Smooth muscle cell of the brain vasculature (primary cell): ENCODE results near the gene HIVEP3.

Source experiments
- DNase-seq: peaks from one replicate; pipeline ENCODE4 v3.0.0-alpha.2; 2012; ENCODE audit warnings: low read depth, low spot score

The HIVEP3 gene

DNA sequence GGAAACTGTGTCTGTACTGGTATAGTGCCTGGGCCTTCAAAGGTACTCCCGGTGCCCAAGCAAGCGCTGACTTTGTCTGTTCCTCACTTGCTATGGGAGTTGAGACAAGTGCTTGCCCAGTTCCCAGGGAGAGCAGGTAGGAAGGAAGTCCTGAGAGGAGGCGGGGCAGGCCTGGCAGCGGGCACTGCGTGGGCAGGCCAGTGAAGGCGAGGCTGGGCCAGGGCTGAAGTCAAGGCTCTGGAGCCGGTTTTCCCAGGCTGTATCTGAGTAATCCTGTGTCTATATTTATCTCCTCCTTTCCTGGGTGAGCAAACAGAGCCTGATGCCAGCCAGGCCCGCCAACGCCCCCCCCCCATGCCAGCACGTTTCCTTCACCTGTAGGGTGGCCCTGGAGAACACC is 418.3 kb downstream of the HIVEP3 start:
- DNase-seq = no peak

DNA sequence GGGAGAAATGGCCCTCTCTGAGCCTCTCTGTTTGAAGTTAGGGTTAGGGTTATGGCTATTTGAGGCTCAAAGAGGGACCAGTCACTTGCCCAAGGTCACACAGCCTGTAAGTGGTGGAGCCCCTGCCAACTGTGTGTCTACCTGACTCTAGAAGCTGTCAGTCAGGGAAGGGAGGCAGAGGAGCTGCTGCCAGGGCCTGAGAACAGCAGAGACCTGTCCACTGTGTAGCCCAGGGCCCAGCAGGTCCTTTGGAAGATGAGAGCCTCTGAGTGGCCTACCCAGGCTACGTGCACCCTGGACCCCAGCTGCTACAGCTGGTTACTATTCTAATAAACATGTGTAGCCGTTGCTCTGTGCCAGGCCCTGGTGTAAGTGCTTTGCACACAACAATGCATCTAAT is 419.1 kb downstream of the HIVEP3 start:
- no peak for DNase-seq

DNA sequence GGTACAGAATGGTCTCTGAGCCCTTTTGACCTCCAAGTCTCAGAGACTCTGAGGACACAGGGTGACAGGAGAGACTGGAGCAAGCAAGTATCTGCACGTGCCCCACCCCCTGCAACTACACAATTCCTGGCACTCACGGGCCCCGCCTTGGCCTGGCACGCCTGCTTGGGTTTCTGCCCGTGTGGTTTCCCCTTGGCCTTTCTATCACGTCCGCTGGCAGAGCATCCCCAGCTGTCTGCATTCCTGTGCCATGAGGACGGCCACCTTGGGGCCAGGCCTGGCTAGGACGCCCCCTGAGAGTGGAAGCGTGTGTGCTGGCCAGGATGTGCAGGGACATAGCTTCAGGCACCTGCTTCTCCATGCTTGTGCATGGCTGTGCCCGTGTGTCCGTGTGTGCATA is 419.9 kb downstream of the HIVEP3 start:
- DNase-seq = no peak

DNA sequence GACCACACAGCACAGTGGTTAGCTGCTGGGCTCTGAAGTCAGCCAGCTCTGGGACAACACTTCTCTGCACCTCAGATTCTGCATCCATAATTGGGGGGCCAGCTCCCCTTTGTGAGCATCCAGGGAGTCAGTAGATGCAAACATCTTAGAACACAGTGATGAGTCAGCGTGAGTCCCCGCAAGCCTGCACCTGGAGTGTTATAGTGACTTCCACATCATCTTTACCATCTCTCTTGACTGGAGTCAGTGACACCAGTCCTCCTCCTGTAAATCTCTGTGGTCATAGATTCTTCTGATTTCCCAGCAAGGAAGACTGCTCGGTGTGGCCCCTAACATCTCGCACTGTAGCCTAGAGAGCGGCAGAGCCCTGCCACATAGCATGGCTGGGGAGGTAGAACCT is 420.3 kb downstream of the HIVEP3 start:
- DNase-seq = no peak

DNA sequence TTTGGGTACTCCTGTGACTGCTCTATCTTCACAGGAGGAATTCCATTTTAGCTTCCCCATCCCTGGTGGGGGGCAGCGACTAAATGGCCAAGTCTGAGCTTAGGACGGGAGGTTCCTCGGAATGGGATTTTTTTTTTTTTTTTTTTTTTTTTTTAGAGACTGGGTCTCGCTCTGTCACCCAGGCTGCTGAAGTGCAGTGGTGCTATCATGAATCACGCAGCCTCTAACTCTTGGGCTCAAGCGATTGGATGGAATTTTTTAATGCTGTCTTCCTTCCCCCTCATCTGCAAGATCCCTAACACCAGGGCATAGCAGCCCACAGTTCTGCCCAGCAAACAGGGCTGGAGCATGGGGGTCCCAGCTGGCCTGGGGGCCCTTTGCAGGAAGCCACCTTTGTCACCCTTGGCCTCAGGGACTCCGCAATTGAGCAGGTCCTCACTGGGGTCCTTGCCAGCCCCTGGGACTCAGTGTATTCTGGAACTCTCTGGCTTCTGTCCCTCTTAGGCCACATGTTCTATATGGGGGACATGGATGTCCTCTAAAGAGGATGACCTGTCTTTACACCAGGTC is 421.2 kb downstream of the HIVEP3 start:
- no peak for DNase-seq

DNA sequence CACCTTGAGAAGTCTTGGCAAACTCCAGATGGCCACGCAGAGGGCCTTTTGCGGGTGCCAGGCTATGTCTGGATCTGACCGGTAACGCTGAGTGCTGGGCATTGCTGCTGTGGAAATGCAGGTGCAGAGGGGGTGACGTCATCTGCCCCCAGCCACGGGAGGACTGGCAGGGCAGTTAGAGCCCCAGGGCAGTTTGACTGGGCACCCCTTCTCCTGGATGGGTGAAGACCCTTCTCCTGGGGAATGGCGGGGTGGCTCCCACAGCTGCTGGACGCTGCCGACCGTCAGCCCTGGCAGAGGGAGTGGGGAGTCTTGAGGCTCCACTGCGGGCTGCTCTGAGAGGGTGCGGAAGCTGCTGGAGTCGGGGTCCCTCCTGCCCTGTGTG is 421.7 kb downstream of the HIVEP3 start:
- DNase-seq = no peak

DNA sequence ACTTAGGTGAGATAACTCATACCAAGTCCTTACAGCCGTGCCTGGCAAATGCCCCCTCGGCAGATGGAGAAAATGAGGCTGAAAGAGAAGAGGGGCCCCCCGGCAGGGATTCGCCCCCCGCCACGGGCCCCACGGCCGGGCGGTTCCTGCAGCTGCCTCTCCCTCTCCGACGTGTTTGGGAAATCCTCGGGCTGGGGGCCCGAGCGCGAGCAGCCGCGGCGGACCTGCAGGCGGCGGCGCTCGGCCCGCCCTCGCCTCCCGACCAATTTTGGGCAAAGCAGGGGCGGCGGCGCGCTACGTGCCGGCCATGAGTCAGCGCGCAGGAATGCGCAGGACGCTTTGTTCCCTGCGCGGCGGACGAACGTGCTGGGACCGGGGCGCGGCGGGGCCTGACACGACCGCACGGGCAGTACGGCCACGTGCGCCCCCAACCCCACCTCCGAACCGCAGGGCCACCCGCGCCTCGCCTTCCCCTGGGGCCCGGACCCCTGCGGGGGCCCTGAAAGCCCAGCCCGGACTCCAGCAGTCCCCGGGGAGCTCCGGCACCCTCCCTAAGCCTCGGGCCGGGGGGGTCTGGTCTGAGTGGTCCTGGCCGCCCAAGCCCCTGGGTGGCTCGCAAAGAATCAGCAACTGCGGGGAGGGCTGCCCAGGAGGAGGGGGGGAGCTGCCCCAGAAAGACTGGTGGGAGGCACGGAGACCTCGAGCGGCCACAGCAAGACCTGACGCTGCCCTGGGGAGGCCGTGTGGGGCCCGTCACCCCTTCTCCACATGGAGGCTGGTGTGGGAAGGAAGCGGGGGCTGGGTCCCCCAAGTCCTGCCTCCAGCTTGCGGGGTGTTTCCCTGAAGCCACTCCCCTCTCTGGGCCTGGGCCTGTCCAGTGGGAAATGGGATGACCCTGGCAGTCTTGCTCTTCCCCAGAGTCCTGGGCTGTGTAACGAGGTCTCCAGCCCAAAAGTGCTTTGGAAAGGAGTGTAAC is 422.4 kb downstream of the HIVEP3 start:
- peak; percentile 35 for DNase-seq

DNA sequence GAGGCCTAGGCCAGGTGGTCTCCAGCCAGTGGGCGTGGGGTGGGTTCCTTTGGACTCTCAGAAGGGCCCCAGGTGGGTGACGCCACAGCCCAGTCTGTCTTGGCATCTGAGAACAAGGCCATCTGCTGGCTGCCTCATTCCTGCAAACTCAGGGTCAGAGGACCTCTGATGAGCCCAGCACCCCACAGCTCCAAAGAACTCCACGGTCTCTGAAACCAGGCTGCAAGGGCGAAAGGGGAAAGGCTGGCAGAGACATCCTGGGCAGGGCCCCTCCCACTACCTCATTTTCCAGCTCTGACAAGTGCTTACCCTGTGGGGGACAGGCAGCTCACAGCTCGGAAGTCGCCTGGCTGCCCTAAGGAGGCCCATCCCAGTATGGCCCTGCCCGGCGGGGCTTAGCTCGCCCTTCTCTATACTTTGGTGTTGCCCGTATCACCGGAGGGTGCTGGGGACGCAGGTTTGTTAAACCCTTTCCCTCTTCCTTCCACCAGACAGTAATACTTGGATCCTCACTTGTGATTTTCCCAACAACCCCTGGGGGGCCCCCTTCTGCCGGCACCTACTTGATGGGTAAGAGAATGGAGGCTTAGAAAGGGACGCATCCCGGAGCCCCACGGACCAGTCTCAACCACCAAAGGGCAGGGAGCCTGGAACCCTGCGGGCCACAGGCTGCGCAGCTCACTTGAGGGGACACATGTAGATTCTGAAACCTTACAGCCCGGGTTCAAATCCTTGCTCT is 423.3 kb downstream of the HIVEP3 start:
- no peak for DNase-seq

DNA sequence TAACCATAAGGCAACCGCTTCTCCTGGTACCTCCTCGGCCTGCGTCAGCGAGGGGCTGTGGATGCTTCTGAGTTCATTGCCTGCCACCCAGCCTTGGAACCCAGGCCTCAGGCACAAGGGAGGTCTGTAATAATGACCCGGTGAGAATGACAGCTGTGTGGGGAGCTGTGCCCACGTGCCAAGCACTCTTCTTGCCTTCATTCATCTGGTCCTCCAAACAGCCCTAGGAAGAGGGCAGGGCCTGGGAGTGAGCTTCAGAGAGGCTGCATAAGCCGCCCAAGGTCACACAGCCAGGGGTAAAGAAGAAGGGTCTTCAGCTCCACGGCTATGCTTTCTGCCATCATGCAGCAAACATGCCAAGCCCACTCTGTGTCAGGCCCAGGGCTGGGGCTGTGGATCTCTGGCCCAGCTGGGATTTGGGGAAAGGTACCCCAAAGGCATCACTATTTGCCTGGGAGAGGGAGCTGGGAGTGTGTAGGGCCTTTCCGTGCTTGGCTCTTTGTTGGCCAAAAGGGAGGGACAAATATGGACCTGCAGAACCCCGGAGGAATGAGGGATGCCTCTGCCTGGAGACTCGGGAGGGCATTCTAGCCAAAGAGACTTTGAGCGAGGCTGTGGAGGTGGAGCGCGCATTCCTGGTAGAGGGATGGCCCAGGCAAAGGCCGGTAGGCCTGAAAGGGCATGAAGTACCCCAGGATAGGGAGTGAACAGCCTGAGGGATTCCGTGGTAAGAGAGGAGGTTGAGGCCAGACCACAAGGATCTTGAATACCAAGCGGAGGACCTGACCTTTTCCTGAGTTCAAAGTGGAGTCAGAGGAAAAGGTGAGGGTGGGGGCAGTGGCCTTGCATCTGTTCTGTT is 424.1 kb downstream of the HIVEP3 start:
- DNase-seq = no peak

DNA sequence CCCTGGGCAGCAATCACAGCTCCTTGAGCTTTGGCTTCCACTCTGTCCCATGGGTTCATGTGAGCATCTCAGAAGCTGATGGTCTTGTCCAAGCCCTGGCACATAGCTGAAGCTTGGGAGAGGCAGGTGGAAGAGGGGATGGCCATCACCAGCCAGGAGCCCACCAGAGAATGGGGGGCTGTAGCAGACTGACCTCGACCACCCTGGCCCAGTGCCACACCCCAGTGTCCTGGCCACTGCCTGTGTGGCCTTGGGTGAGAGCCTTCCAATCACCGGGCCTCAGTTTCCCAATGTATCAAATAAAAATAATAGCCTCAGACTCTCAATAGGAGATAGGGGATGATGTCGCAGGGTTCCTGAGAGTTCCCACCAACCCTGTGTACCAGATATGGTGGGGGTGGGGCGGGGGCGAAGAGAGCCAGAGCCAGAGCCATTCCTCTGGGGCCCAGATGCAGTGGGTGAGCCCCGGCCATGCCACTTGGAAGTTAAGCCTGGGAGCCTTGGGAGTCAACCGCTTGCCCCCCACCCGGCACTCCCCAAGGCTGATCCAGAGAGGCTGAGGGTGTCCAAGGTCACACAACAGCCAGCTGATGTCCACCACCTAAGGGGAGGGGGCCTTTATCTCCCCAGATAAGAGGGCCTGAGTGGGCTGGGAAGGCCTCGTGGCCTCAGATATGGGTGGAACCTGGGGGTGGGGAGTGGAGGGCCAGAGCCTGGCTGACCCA is 424.9 kb downstream of the HIVEP3 start:
- DNase-seq = no peak

DNA sequence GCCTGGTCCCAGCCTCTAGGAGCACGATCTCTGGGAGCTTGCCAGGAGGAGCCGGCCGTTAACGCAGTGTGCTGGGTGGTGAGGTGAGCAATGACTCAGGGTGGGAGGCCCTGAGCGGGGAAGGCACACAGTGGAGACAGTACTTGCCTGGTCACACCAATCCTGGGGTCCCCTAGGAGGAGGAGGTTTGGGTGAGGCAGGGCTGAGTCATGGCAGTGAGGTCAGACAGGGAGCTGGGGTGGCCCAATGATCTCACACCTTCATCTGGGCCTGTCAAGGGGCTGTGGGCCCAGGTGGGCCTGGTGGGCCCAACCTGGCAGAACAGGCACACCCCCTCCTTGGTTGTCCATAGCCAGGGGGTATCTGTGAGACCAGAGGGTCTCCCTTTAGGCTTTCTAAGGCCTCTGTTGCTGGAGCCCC is 425.6 kb downstream of the HIVEP3 start:
- no peak for DNase-seq

DNA sequence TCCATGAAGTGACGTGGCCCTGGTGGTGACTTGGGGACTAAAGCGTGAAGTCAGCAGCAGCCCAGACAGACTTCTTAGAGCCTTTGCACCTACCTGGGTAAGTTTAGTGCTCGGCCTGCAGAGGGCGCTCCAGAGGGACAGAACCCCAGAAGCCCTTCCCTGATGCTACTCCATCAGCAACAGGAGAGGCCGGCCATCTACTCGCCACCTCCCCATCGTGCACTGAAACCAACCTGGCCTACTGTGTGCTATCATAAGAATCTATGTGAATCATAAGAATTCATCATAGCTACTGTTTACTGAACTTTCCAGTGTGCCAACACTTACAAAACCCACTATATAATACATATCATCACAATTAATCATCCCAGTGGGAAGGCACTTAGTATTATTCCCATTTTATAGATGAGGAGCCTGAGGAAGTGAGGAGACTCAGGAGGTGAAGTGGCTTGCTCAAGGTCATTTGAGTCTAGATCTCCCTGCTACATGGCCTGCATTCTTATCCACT is 426.3 kb downstream of the HIVEP3 start:
- DNase-seq = no peak

DNA sequence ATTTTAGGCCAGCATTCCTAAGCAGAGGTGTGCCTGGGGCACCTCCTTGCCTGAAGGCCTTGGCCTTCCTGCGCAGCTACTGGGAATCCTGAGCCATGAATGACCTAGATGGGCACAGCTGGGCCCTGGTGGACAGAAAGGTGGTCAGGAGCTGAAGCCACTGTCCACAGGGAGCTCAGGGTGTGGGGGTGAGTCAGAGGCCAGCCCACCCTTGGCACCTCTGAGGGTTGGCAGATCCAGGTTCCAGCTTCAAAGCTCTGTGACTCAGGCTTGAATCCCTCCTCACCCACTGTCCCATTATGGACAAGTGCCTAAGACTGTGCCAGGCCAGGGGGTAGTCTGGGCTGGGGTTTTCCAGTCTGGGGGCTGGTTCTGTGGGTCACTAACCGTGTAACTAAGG is 427.8 kb downstream of the HIVEP3 start:
- no peak for DNase-seq

DNA sequence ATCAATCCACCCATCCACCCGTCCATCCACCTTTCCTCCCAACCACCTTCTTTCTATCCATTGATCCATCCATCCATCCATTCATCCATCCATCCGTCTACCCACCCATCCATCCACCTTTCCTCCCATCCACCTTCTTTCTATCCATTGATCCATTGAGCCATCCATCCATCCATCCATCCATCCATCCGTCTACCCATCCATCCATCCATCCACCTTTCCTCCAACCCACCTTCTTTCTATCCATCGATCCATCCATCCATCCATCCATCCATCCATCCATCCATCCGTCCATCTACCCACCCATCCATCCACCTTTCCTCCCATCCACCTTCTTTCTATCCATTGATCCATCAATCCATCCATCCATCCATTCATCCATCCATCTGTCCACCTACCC is 429.2 kb downstream of the HIVEP3 start:
- DNase-seq = no peak

DNA sequence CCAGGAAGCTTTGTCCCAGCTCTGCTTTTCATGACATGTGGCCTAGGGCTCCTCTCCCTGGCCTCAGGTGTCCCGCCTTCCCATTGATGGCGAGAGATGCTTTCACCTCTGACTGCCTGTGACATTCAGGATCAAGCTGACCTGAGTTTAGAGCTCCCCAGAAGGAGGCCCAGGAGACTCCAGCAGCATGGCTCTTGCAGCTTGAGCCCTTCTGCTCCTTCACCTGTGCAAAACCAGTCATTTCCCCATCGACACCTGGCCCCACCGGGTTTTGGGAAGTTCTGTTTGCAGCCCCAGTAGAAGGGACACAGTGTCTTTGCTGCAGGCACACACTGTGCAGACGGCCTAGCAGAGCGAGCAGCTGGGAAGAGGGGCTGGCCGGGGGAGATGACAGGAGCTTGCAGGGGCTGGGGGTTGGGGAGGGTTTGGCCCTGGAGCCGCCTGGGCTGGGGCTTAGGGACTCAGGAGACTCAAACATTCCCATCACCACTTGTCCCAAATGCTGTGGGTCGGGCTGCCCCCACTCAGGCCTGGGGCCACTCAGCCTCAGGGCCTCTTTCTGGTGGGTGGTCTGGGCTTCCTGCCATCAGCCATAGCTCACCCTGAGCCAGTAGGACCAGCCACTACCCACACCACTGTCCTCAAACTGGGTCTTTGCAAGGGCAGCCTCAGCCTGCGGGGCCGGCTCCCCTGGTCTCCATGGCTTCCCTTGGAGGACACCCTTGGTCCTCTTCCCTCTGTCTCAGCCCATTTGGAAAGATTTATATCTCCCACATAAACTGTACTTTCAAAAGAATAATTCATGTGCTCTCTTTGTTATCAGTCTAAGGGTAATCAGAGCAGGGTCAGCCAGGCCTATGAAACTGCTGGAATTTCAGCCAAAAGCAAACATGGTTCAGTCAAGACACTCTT is 430.4 kb downstream of the HIVEP3 start:
- DNase-seq = no peak

DNA sequence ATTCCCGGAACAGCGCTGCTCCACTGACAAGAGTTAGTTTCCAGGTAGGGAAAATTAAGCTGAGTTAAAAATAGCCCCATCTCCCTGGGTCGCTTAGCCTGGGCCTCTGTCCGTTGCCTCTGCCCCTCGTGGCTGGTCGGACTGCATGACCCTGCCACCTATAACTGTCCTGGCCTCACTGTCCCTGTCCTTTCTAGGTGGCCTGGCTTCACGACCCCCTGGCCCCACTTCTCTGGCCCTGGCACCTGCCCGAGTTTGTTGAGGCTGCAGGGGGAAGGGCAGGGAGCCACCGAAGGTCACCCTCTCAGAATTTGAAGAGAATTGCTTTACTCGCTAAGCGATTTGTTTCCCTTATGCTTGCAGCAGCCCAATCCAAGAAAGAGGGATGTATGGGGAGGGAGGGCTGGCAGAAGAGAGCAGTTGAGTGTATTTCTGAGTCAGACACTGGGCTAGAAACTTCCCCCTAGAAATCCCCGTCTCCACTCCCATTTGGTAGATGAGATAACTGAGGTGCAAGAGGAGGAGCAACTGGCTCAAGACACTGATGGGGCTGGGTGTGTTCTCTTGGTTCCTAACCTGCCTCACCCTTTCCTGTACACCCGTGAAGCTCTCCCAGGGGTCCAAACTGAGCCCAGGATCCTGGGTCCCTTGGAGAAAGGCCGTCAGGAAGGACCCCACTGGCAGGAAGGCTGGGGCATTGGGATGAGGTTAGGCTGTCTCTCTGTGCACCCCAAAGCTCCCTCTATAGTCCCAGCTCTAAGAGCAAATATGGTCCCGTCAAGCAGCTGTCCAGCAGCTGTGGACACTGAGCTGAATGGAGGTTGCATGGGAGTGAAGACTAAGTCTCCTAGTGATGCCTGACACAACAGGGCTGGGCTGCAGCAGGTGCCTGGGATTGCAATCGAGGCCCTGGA is 431.3 kb downstream of the HIVEP3 start:
- no peak for DNase-seq

DNA sequence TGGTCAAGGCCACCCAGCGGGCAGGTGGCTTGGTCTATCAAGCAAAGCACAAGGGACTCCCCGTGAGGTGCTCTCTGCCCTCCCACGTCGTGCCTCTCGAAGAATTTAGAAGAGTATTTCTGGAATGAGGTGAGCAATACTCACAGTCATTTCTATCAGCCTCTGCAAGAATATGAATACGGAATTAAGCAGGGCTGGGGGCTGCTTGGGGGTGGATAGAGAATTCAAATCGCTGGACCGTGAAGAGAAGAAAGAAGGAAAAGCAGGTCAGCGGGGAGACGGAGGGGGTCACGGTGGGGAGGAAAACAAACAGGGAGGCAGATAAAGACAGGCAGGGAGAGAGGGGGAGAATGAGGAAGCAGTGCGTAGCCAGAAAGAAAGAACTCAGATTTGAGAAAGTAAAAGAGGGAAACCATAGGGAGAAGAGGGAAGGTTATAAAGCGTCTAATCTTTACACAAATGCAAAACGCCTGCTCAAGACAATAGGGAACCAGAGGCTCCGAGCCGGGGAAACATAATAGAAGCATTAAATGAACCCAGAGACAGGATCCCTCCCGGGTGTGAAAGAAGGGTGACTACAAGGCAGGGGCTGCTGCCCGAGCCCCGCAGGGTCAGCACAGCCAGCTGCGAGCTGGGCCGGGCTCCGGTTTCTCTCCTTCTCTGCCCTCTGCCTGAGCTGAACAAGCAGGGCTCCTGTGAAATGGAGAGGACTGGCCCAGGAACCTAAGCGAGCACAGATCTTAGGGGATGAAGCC is 432.2 kb downstream of the HIVEP3 start:
- no peak for DNase-seq

DNA sequence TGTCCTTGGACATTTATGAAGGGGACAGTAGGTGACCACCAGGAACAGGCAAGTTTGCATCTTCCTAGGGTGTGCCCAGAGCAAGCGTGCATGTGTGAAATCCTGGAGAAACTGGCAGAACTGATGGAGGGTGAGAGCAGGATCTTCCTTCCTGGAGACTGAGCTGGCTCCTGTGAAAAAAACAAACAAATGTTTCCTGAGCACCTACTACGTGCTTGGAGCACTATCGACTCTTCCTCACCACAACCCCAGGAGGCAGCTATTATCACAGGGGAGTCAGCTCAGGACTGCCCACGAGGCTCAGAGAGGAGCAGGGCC is 432.7 kb downstream of the HIVEP3 start:
- DNase-seq = no peak
